OCI-LY1 (cell line): Measurements from ENCODE around the gene CMBL.

Source experiments
- H2AFZ ChIP-seq: fragments of 200-600 bp; sonication (generic), shearing (Covaris generic); 2 replicates; pipeline ENCODE4 v1.6.0; 2014; ENCODE audit warnings: antibody characterized with exemption, mild to moderate bottlenecking, low read length
- H3F3A ChIP-seq: fragments of 200-600 bp; sonication (generic), shearing (Covaris generic); 2 replicates; pipeline ENCODE4 v1.6.0; 2014; ENCODE audit warnings: mild to moderate bottlenecking, antibody characterized with exemption, low read length, moderate library complexity; ENCODE audit not compliant: insufficient read depth
- H3K27ac ChIP-seq: fragments of 200-600 bp; sonication (generic); 2 replicates; pipeline ENCODE4 v1.5.1; 2014; ENCODE audit warnings: low read length, mixed run types, mild to moderate bottlenecking, low read depth; ENCODE audit not compliant: poor library complexity, severe bottlenecking
- H3K27me3 ChIP-seq: fragments of 200-600 bp; sonication (generic); 2 replicates; pipeline ENCODE4 v1.6.0; 2014; ENCODE audit warnings: antibody characterized with exemption, mild to moderate bottlenecking, low read length, moderate library complexity; ENCODE audit not compliant: insufficient read depth
- H3K36me3 ChIP-seq: fragments of 200-600 bp; sonication (generic); 2 replicates; pipeline ENCODE4 v1.6.1; 2014; ENCODE audit warnings: mild to moderate bottlenecking, antibody characterized with exemption, low read length, moderate library complexity, mixed read lengths; ENCODE audit not compliant: insufficient read depth
- H3K4me1 ChIP-seq: fragments of 200-600 bp; sonication (generic); 2 replicates; pipeline ENCODE4 v1.5.1; 2014; ENCODE audit warnings: mild to moderate bottlenecking, low read length, moderate library complexity; ENCODE audit not compliant: insufficient read depth, severe bottlenecking
- H3K4me2 ChIP-seq: fragments of 200-600 bp; sonication (generic), shearing (Covaris generic); 2 replicates; pipeline ENCODE4 v1.6.1; 2014; ENCODE audit warnings: low read length
- H3K4me3 ChIP-seq: fragments of 200-600 bp; sonication (generic); 2 replicates; pipeline ENCODE4 v1.5.1; 2014; ENCODE audit warnings: low read length, low read depth, mild to moderate bottlenecking, mixed read lengths; ENCODE audit not compliant: poor library complexity, severe bottlenecking
- H3K79me2 ChIP-seq: fragments of 200-600 bp; shearing (Covaris generic); 2 replicates; pipeline ENCODE4 v1.6.1; 2016; ENCODE audit warnings: mixed run types, low read length, mixed read lengths; ENCODE audit not compliant: insufficient read depth
- H3K9ac ChIP-seq: fragments of 200-600 bp; sonication (generic), shearing (Covaris generic); 2 replicates; pipeline ENCODE4 v1.6.1; 2014; ENCODE audit warnings: mild to moderate bottlenecking, low read length, mixed read lengths
- H3K9me2 ChIP-seq: fragments of 200-600 bp; sonication (generic), shearing (Covaris generic); 2 replicates; pipeline ENCODE4 v1.6.1; 2014; ENCODE audit warnings: low read depth, mild to moderate bottlenecking, low read length, mixed read lengths
- H3K9me3 ChIP-seq: fragments of 200-600 bp; shearing (Covaris generic); 2 replicates; pipeline ENCODE4 v1.6.1; 2014; ENCODE audit warnings: low read length, mixed read lengths
- H4K20me1 ChIP-seq: fragments of 200-600 bp; sonication (generic), shearing (Covaris generic); 2 replicates; pipeline ENCODE4 v1.6.0; 2016; ENCODE audit warnings: mild to moderate bottlenecking, low read length; ENCODE audit not compliant: insufficient read depth
- CTCF ChIP-seq: fragments of 200-600 bp; sonication (generic), shearing (Covaris generic); IDR thresholded peaks from 2 replicates; pipeline ENCODE4 v1.5.1; 2017; ENCODE audit warnings: mild to moderate bottlenecking, antibody characterized with exemption, low read length, moderate library complexity, mixed read lengths
- EZH2 ChIP-seq: fragments of 200-600 bp; sonication (generic), shearing (Covaris generic); IDR thresholded peaks from 2 replicates; pipeline ENCODE4 v1.8.0; 2017; ENCODE audit warnings: borderline replicate concordance, mixed run types, mild to moderate bottlenecking, antibody characterized with exemption, low read length, moderate library complexity, mixed read lengths

The CMBL gene

DNA sequence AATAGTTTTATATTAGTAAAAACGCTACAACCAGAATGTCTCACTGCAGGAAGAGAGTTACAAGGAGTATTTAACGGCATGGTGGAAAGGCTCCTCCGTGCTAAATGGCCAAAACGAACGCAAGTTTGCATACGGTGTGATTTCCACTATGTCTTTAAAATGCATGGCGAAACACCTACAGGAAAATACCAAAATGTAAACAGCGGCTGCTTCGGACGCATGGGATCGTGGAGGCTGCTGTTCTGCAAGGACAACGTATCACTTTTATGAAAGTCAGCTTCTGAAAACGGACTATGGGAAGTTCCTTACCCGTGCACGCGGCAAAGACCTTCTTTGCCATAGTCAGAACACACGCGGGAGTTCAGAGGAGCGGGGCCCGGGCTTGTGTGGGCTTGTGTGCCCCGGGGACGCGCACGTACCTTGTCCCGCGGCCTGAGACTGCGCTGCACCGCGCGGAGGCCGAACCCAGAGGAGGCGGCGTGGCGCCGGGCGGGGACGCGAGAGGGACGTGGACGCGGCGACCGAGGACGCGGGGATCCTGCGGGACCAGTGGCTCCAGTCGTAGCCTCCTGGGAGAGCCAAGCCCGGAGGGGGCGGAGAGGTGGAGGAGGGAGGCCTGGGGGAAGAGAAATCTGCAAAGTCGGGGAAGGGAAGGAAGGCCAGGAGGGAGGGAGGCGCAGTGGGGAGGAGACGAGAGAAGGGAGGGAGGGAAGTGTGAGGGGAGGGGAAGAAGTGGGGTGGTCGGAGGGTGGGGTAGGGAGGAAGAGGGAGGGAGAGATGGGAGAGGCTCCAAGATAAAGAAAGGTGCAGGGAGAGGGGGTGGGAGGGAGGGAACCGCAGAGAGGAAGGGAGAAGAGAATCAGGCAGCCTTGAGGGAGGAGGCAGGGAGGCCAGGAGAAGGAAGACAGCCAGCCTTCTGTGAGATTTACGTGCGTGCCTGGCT lies at the start of gene CMBL:
Gene CMBL, minus strand, starts transcription at position 697 of the 943 bp plus-strand sequence. CDS start 17,140 bp downstream, outside the sequence.
- Histone ChIP-seq H3K4me1 (peaks cover 7% of the 10 kb centered on the region), H3K36me3 (no peaks in the 10 kb centered on the region), H2AFZ (no peak within 1 kb of the TSS), H3K4me2 (peak within 1 kb of the TSS; percentile 72), H4K20me1 (no peaks in the 10 kb centered on the region), H3K9me3 (no peaks in the 10 kb centered on the region), H3K27ac (no peak within 1 kb of the TSS), H3K4me3 (peak within 1 kb of the TSS; percentile 56), H3K27me3 (peaks cover 5% of the 10 kb centered on the region; the same call in 1 of the 2 replicates), H3K9ac (peak within 1 kb of the TSS; percentile 25; the same call in 1 of the 2 replicates), H3K79me2 (no peaks in the 10 kb centered on the region), H3K9me2 (no peaks in the 10 kb centered on the region), H3F3A (no peaks in the 10 kb centered on the region)
- no peak for TF ChIP-seq CTCF
- TF ChIP-seq EZH2: no peak

- Histone ChIP-seq H3K9ac (peak overlapping the region; percentile 88), H3K27me3 (no peaks in the 10 kb centered on the region), H3K79me2 (peaks cover 62% of the 10 kb centered on the region), H3K4me3 (peak overlapping the region; percentile 75), H4K20me1 (peaks cover 3% of the 10 kb centered on the region), H3K36me3 (no peaks in the 10 kb centered on the region), H3K9me2 (no peaks in the 10 kb centered on the region), H3K27ac (peak overlapping the region; percentile 92), H3F3A (no peaks in the 10 kb centered on the region), H3K4me2 (peak overlapping the region; percentile 82), H3K9me3 (no peaks in the 10 kb centered on the region), H3K4me1 (peaks cover 48% of the 10 kb centered on the region), H2AFZ (no peak overlapping the region)
- TF ChIP-seq EZH2: no peak
- no peak for TF ChIP-seq CTCF
Measured at GRCh38 chr5:10355071-10355889, 47.6 kb upstream of the CMBL start.

- Histone ChIP-seq H3K79me2 (peaks cover 51% of the 10 kb centered on the region), H3K4me1 (peaks cover 46% of the 10 kb centered on the region)
Measured at GRCh38 chr5:10354048-10354872, 46.6 kb upstream of the CMBL start.

More at GRCh38 chr5:10354048-10354872, 46.6 kb upstream of the CMBL start:
- TF ChIP-seq CTCF (no peak), EZH2 (no peak)
- Histone ChIP-seq H3K27ac (peak overlapping the region; percentile 92), H3K27me3 (no peaks in the 10 kb centered on the region), H3F3A (no peaks in the 10 kb centered on the region), H3K9me3 (no peaks in the 10 kb centered on the region), H3K4me2 (peak overlapping the region; percentile 82), H3K9me2 (no peaks in the 10 kb centered on the region), H3K4me3 (peak overlapping the region; percentile 75), H3K9ac (peak overlapping the region; percentile 88), H2AFZ (no peak overlapping the region), H3K36me3 (no peaks in the 10 kb centered on the region), H4K20me1 (peaks cover 3% of the 10 kb centered on the region)
